GM23338 (cell line): ENCODE measurements around the gene RXRA. TPM values are rescaled to one million over a fixed set of nuclear protein-coding genes. Genes with fewer than 3 reads are reported as not detected.

Source experiments
- ATAC-seq: fragments of 200-7000 bp; cut with Tn5 transposase; 3 replicates; pipeline ENCODE4 v1.9.1; 2020
- DNase-seq: peaks from one replicate; pipeline ENCODE4 v3.0.0-alpha.2; 2015; ENCODE audit warnings: low spot score
- H2AFZ ChIP-seq: fragments of 200-600 bp; sonication (generic); 2 replicates; pipeline ENCODE4 v1.8.0; 2016; ENCODE audit warnings: antibody characterized with exemption, mild to moderate bottlenecking, moderate library complexity
- H3F3A ChIP-seq: fragments of 200-600 bp; sonication (generic); replicated peaks from 2 replicates; pipeline ENCODE4 v1.8.0; 2017; ENCODE audit warnings: antibody characterized with exemption, mixed run types, low read depth
- H3K27ac ChIP-seq: fragments of 200-600 bp; sonication (generic); 2 replicates; pipeline ENCODE4 v1.6.1; 2016; ENCODE audit warnings: low read depth
- H3K27me3 ChIP-seq: fragments of 200-600 bp; sonication (generic); 2 replicates; pipeline ENCODE4 v1.8.0; 2016; ENCODE audit warnings: mild to moderate bottlenecking, mixed run types, moderate library complexity; ENCODE audit not compliant: insufficient read depth
- H3K36me3 ChIP-seq: fragments of 200-600 bp; sonication (generic); 2 replicates; pipeline ENCODE4 v1.8.0; 2016; ENCODE audit warnings: mild to moderate bottlenecking; ENCODE audit not compliant: insufficient read depth
- H3K4me1 ChIP-seq: fragments of 200-600 bp; sonication (generic); 2 replicates; pipeline ENCODE4 v1.8.0; 2016; ENCODE audit warnings: mild to moderate bottlenecking, moderate library complexity; ENCODE audit not compliant: insufficient read depth
- H3K4me2 ChIP-seq: fragments of 200-600 bp; sonication (generic); 2 replicates; pipeline ENCODE4 v1.7.1; 2017; ENCODE audit warnings: mixed run types
- H3K4me3 ChIP-seq: fragments of 200-600 bp; sonication (generic); 2 replicates; pipeline ENCODE4 v1.6.1; 2016; ENCODE audit warnings: mixed run types
- H3K79me2 ChIP-seq: fragments of 200-600 bp; sonication (generic); replicated peaks from 2 replicates; pipeline ENCODE4 v1.8.0; 2017; ENCODE audit warnings: mild to moderate bottlenecking; ENCODE audit not compliant: insufficient read depth
- H3K9me2 ChIP-seq: fragments of 200-600 bp; sonication (generic); 2 replicates; pipeline ENCODE4 v1.8.0; 2017; ENCODE audit not compliant: insufficient read depth
- H4K20me1 ChIP-seq: fragments of 200-600 bp; sonication (generic); replicated peaks from 2 replicates; pipeline ENCODE4 v1.8.0; 2017; ENCODE audit warnings: mild to moderate bottlenecking; ENCODE audit not compliant: insufficient read depth
- H3K27ac Mint-ChIP-seq: 2 replicates; pipeline ENCODE4 v1.8.0; 2020; ENCODE audit warnings: inconsistent platforms, mild to moderate bottlenecking, moderate library complexity, mixed read lengths
- H3K27me3 Mint-ChIP-seq: 3 replicates; pipeline ENCODE4 v1.8.0; 2022; ENCODE audit warnings: low read depth, mild to moderate bottlenecking, moderate library complexity, mixed read lengths, inconsistent platforms; ENCODE audit not compliant: insufficient read depth, poor library complexity
- H3K36me3 Mint-ChIP-seq: 3 replicates; pipeline ENCODE4 v1.8.0; 2021; ENCODE audit warnings: low read depth, mild to moderate bottlenecking, inconsistent platforms, moderate library complexity, mixed read lengths
- H3K4me1 Mint-ChIP-seq: 3 replicates; pipeline ENCODE4 v1.8.0; 2020; ENCODE audit warnings: mild to moderate bottlenecking, inconsistent platforms, mixed read lengths
- H3K4me3 Mint-ChIP-seq: 3 replicates; pipeline ENCODE4 v1.8.0; 2021; ENCODE audit warnings: moderate library complexity, mild to moderate bottlenecking, inconsistent platforms, mixed read lengths
- H3K9me3 Mint-ChIP-seq: 3 replicates; pipeline ENCODE4 v1.8.0; 2020; ENCODE audit warnings: moderate library complexity, mild to moderate bottlenecking, inconsistent platforms, mixed read lengths
- CREB1 ChIP-seq: fragments of 250-450 bp; sonication (Bioruptor Pico); IDR thresholded peaks from 2 replicates; pipeline ENCODE4 v1.5.0; 2020; ENCODE audit warnings: low read depth, mild to moderate bottlenecking, moderate library complexity
- CTCF ChIP-seq, 2 experiments: fragments of 200-600 bp in 1 of 2; sonication (generic) in 1 of 2; conservative IDR thresholded peaks; 2 replicates each; pipeline versions ENCODE4 v1.5.1 to v1.6.1; 2016 to 2017; ENCODE audit warnings: antibody characterized with exemption in 2 of 2, low read depth in 2 of 2, mild to moderate bottlenecking in 2 of 2, moderate library complexity in 1 of 2
- ETS1 ChIP-seq: IDR thresholded peaks from 2 replicates; pipeline ENCODE4 v1.6.1; 2016; ENCODE audit warnings: antibody characterized with exemption
- EZH2phosphoT487 ChIP-seq: fragments of 200-600 bp; sonication (generic); IDR thresholded peaks from one replicate; pipeline ENCODE4 v1.8.1; 2018; ENCODE audit warnings: antibody characterized with exemption; ENCODE audit not compliant: unreplicated experiment
- JUNB ChIP-seq: IDR thresholded peaks from one replicate; pipeline ENCODE4 v1.6.1; 2016; ENCODE audit warnings: antibody characterized with exemption; ENCODE audit not compliant: unreplicated experiment
- NANOG ChIP-seq: IDR thresholded peaks from 2 replicates; pipeline ENCODE4 v1.6.1; 2016; ENCODE audit warnings: antibody characterized with exemption, borderline replicate concordance
- POLR2AphosphoS5 ChIP-seq: IDR thresholded peaks from 2 replicates; pipeline ENCODE4 v1.6.1; 2016; ENCODE audit warnings: antibody characterized with exemption, low read depth
- STAT1 ChIP-seq: IDR thresholded peaks from one replicate; pipeline ENCODE4 v1.6.1; 2016; ENCODE audit warnings: antibody characterized with exemption; ENCODE audit not compliant: unreplicated experiment
- ZNF331 ChIP-seq: fragments of 250-450 bp; sonication (Bioruptor Pico); IDR thresholded peaks from 2 replicates; pipeline ENCODE4 v1.5.0; 2020; ENCODE audit warnings: low read depth, mild to moderate bottlenecking, moderate library complexity
- ZNF462 ChIP-seq: fragments of 250-450 bp; sonication (Bioruptor Pico); IDR thresholded peaks from 2 replicates; pipeline ENCODE4 v1.5.0; 2020; ENCODE audit warnings: mild to moderate bottlenecking, moderate library complexity
- polyA plus RNA-seq: library from polyadenylated mRNA; unstranded; fragments of >200 nt; fragmentation: Nextera tagmentation; extraction: Ambion mirVana; gene quantifications from 2 replicates; pipeline ENCODE4 v1.2.1, GENCODE V29; 2016
- total RNA-seq: library from RNA; depleted of rRNA; stranded (reverse); fragments of >200 nt; shearing (Covaris generic); gene quantifications from 2 replicates; pipeline ENCODE4 v1.2.3, GENCODE V29; 2014

RXRA gene
- total and polyA plus RNA-seq, 2 experiments from 2014 or later = 4.9 to 17.9 TPM

GRCh38 chr9:134482226-134482625, 156.0 kb downstream of the RXRA start:
- H4K20me1 ChIP-seq = no peaks in the 10 kb centered on the region
- H3K27ac ChIP-seq = no peak overlapping the region
- DNase-seq = no peak
- no peak overlapping the region for H3K4me3 ChIP-seq
- no peaks in the 10 kb centered on the region for H3K27me3 ChIP-seq
- no peaks in the 10 kb centered on the region for H3K4me1 Mint-ChIP-seq
- no peaks in the 10 kb centered on the region for H3F3A ChIP-seq
- no peaks in the 10 kb centered on the region for H3K36me3 ChIP-seq
- no peak for ATAC-seq
- no peaks in the 10 kb centered on the region for H3K4me1 ChIP-seq
- H3K27me3 Mint-ChIP-seq = peaks cover 17% of the 10 kb centered on the region
- no peak overlapping the region for H3K27ac Mint-ChIP-seq
- no peak for TF ChIP-seq ZNF331 (CRISPR knock-in tag)
- no peak for TF ChIP-seq POLR2AphosphoS5
- TF ChIP-seq ETS1 = no peak
- no peak for TF ChIP-seq EZH2phosphoT487
- no peak for TF ChIP-seq ZNF462 (CRISPR knock-in tag)
- no peak for TF ChIP-seq JUNB
- TF ChIP-seq NANOG = no peak
- no peak for TF ChIP-seq STAT1
- TF ChIP-seq CREB1 = no peak
- TF ChIP-seq CTCF (conservative IDR thresholded peaks at IDR 0.05; ENCODE audit: low read depth in 2 of 2) = no peak
- H3K4me2 ChIP-seq = no peak overlapping the region
- H3K9me3 Mint-ChIP-seq = peaks cover 4% of the 10 kb centered on the region
- H2AFZ ChIP-seq = no peak overlapping the region
- no peak overlapping the region for H3K4me3 Mint-ChIP-seq
- H3K79me2 ChIP-seq = no peaks in the 10 kb centered on the region
- no peaks in the 10 kb centered on the region for H3K36me3 Mint-ChIP-seq
- H3K9me2 ChIP-seq = no peaks in the 10 kb centered on the region
